ENCODE results near the gene RPH3AL.

Gene RPH3AL

GRCh38 chr17:313911-314613, 38.5 kb downstream of the RPH3AL start:
- no peak overlapping the region for H3K4me3 ChIP-seq (ENCODE audit: low read depth, low read length)
- TF ChIP-seq CTCF (IDR thresholded peaks at IDR 0.05; ENCODE audit: control insufficient read depth, extremely low read depth, insufficient read depth), result no peak
- no peak for DNase-seq (ENCODE audit: low read depth)

GRCh38 chr17:313231-313630, 39.4 kb downstream of the RPH3AL start:
- H3K4me3 ChIP-seq (ENCODE audit: low read depth, low read length), result no peak overlapping the region
- DNase-seq (ENCODE audit: low read depth), result no peak
- TF ChIP-seq CTCF (IDR thresholded peaks at IDR 0.05; ENCODE audit: control insufficient read depth, extremely low read depth, insufficient read depth), result no peak

- H3K4me3 ChIP-seq (ENCODE audit: low read depth, low read length), result no peak overlapping the region
- no peak for DNase-seq (ENCODE audit: low read depth)
- TF ChIP-seq CTCF (IDR thresholded peaks at IDR 0.05; ENCODE audit: control insufficient read depth, extremely low read depth, insufficient read depth), result no peak
These were observed 40.0 kb downstream of the RPH3AL start for GRCh38 chr17:312476-313148.

- no peak for TF ChIP-seq CTCF (IDR thresholded peaks at IDR 0.05; ENCODE audit: control insufficient read depth, extremely low read depth, insufficient read depth)
- no peak overlapping the region for H3K4me3 ChIP-seq (ENCODE audit: low read depth, low read length)
- DNase-seq (ENCODE audit: low read depth), result no peak
These were observed 41.4 kb downstream of the RPH3AL start for GRCh38 chr17:311119-311782.

GRCh38 chr17:310111-311010, 42.2 kb downstream of the RPH3AL start:
- no peak for DNase-seq (ENCODE audit: low read depth)
- no peak for TF ChIP-seq CTCF (IDR thresholded peaks at IDR 0.05; ENCODE audit: control insufficient read depth, extremely low read depth, insufficient read depth)

DNA sequence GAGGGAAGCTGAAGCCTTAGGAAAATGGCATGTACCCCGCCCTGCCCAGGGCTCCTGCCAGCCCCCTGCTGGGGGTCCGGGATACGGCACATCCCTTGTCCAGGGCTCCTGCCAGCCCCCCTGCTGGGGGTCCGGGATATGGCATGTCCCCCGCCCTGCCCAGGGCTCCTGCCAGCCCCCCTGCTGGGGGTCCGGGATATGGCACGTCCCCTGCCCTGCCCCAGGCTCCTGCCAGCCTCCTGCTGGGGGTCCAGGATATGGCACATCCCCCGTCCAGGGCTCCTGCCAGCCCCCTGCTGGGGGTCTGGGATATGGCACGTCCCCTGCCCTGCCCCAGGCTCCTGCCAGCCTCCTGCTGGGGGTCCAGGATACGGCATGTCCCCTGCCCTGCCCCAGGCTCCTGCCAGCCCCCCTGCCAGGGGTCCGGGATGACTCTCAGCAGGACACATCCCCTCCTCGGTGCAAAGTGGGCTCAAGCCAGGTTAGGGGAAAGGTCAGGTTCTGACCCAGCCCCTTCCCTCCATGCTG, 43.2 kb downstream of the RPH3AL start:
- TF ChIP-seq CTCF (IDR thresholded peaks at IDR 0.05; ENCODE audit: control insufficient read depth, extremely low read depth, insufficient read depth), result no peak
- no peak overlapping the region for H3K4me3 ChIP-seq (ENCODE audit: low read depth, low read length)
- DNase-seq (ENCODE audit: low read depth), result no peak

More at GRCh38 chr17:310111-311010, 42.2 kb downstream of the RPH3AL start:
- no peak overlapping the region for H3K4me3 ChIP-seq (ENCODE audit: low read depth, low read length)
